ENCODE measurements around the gene MYO5C.
A peak's percentile ranks its signal among the peaks of the same experiment; 100 is the strongest.

The MYO5C gene

GRCh38 chr15:52146776-52147175, 148.8 kb downstream of the MYO5C start:
- no peak for DNase-seq (ENCODE audit: low spot score)

DNA sequence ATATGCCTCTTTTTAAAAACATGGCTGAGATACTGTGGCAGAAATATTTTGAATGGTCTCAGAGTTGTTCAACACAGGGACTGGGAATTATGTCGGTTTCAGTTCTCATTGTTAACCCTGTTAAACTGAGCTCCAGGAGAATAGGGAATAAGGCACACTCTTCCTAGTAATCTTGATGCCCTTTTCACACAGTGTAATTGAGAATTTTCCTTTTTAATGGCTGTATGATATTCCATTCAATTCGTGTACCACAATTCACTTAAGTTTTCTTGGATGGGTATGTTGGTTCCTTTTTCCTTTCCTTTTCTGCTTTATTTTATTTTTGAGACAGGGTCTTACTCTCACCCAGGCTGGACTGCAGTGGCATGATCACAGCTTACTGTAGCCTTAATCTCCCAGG, 149.3 kb downstream of the MYO5C start:
- no peak for DNase-seq (ENCODE audit: low spot score)

DNA sequence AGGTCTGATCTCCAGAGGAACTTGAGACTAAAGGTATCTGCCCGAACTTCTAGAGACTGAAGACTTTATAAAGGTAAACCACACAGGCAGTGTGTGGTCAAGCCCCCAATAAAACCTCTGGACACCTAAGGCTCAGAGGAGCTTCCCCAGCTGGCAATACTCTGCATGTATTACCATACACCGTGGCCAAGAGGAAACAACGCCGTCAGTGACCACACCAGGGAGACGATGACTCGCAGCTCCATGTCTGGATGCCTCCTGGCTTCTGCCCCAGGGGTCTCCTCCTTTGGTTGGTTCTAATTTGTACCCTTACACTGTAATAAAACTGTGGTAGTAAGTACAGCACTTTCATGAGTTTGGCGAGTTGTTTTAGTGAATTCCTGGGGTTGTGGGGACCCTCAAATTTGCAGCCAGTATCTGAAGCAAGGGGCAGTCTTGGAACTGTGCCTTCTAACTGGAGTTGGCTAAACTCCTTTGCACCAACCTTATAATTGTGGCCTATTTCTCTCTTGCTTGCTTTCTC, 150.9 kb downstream of the MYO5C start:
- DNase-seq (ENCODE audit: low spot score) = peak; percentile 28

- no peak for DNase-seq (ENCODE audit: low spot score)
Observed at GRCh38 chr15:52143873-52144272, 151.7 kb downstream of the MYO5C start.
